ENCODE results near the gene ACOT7.
A peak's percentile ranks its signal among the peaks of the same experiment; 100 is the strongest.

Gene ACOT7

DNA sequence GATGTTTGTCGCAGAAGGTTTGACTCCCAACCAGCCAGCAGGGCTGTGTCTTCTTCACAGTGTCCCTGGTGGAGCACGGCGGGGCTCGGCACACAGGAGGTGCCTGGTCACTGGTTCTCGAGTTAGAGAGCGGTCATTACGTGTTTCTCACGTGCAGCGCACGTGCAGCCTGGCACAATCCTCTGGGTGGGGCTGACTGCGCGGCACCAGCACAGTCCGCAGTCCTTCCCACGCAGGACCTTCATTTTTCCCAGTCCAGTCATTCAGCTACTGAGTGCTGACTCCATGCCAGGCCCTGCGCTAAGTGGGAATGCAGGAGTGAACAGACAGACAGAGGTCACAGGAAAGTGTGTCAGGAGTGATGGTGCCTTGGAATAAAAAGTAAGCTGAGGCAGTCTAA lies 86.5 kb downstream of the ACOT7 start:
- DNase-seq: no peak

DNA sequence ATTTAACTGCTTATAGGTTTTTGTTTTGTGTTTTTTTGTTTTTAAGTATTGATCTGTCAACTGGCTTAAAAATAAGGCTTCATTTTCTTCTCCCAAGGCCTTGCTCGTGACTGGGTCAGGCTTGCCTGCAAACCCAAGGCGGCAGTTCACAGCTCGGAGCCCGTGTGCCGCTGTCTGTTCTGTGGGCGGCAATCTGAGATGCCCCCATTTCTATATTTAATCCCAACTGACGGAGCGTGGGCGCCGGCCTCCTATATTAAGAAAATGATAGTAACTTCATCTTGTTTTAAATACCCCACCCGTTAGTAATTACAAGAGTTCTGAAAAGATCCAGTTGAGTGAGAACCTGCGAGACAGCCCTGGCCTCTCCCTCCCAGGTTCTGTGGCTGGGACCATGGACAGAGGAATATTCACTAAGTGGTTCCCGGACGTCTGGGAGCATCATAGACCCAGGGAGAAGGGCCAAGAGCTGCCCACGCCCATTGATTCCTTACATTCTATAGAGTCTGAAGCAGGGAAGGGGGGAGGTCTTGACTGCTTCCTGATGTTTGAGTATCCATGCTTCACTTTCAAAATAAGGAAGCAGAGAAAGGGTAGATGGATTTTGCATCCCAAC lies 90.1 kb downstream of the ACOT7 start:
- no peak for DNase-seq

DNA sequence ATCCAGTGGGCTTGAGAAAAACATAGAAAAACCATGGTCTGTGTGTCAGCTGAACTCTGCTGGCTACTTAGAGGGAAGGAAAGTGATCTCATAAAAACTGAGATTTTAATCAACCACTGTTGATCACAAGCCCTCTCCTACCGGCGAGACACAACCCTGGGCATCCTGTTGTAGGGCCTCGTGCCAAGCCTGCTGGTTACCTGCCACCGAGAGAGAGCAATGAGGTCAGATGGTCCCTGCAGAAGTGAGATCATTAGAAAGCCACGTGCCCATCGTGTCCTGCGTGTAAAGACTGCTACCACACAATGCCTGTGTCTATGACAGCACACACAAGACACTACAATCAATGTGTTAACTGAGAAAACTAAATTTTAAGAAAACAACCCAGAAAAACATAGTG lies 91.0 kb downstream of the ACOT7 start:
- no peak for DNase-seq

DNA sequence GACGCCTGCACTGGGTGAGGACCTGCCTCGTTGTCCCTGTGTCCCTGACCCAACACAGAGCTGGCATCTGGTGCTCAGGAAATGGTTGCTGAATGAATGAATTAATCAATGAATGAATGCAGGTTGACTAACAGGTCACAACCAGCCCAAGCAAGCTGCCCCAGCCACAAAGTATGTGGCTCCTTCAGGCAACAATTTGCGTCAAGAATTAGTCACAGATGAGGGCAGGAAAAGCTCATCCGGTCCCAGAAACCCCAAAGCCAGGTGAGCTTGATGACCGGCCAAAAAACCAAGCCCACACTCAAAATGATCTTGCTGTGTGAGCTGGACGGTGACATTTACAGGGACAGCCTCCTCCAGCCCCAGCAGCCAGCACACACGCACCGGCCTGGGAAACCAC lies 92.0 kb downstream of the ACOT7 start:
- no peak for DNase-seq

DNA sequence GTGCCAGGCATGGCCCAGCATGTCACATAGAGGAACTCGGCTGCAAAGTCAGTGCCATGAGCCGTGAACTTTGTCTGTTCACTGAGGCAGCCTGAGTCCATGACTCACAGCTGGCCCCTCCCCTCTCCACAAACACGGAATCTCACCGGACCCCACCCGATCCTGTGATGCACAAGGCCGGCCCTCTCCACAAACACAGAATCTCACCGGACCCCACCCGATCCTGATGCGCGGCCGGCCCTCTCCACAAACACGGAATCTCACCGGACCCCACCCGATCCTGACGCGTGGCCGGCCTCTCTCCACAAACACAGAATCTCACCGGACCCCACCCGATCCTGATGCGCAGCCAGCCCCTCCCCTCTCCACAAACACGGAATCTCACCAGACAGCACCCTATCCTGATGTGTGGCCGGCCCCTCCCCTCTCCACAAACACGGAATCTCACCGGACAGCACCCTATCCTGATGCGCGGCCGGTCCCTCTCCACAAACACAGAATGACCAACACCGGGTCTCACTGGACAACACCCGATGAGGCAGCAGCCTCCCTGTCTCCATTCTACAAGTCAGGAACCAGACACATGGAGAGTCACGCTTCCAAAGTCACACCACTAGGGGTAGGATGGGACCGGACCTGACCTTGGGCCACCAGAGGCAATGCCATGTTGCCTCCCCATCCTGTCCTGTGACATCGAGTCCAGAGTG lies 93.1 kb downstream of the ACOT7 start:
- DNase-seq: no peak

DNA sequence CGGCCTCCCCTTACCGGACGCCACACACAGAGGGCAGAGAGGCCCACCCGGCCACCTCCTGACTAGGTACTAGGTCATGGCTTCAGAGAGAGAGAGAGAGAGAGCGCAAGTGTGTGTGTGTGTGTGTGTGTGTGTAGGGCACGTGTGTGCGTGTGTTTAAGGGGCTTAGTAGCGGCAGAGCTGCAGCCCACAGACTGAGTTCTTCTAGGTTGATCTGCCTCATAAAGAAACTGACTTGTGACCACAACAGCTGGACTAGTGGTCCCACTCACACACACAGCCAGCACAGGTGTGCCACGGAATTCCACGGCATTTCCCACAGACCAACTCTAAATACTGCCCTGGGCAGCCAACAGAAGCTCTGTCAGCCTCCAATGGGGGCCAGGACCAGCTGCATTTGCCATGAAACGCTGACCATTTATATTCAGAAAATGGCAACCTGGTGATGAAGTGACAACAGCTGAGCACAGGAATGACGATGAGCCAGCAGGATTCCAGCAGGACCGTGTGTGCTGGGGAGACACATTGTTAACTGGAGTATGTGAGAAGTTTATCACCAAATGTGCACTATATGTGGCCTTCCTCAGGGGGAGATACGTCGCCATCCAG lies 93.9 kb downstream of the ACOT7 start:
- no peak for DNase-seq

DNA sequence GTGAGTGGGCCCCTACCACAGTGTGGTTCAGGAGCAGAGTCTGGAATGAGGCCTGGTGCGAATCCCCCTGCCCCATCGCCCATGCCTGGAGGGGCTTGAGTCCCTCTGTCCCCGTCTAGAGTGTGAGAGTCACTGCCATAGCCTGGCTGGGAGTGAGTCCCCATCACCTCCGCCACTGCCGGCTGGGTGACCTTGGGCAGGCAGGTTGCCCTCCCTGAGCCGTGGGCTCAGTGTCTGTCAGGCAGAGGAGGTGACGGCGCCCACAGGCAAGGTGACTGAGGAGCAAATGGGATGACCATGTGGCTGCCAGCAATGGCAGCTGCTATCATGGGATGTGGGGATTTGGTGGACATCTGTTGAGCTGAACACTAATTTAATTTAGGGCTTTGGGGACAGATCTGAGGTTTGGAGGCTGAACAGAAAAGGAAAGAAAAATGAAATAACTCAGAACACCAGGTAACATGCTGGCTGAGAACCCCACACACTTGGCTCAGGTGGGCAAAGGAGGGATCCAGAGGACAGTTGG lies 94.6 kb downstream of the ACOT7 start:
- DNase-seq: no peak

DNA sequence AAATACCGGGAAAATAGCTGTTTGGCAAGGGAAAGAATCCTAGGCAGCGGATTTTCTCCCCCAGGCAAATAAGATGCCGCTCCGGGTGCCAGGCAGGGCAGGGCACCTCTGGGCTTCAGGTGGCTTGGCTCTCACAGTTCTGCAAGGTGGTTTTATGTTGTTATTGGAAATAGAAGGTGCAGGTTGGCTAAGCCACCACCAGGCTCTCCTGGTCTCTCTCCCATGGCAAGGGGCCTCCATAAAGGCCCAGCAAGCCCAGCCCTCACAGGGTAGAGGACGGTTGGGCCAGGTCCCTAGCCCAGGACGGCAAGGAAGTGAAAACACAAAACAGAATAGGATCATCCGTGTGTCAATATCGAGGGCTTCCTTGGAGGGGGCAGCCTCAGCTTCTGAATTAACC lies 95.0 kb downstream of the ACOT7 start:
- no peak for DNase-seq

DNA sequence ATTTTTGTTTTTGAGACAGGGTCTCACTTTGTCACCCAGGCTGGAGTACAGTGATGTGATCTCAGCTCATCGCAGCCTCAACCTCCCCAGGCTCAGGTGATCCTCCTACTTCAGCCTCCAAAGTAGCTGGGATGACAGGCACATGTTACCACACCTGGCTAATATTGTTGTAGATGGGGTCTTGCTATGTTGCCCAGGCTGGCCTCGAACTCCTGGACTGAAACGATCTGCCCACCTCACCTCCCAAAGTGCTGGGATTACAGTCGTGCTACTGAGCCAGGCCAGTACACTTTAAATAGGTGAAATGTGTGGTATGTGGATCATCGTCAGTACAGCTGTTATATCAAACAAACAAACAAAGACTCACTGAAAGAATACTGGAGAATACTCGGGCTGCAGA lies 97.7 kb downstream of the ACOT7 start:
- DNase-seq: no peak

DNA sequence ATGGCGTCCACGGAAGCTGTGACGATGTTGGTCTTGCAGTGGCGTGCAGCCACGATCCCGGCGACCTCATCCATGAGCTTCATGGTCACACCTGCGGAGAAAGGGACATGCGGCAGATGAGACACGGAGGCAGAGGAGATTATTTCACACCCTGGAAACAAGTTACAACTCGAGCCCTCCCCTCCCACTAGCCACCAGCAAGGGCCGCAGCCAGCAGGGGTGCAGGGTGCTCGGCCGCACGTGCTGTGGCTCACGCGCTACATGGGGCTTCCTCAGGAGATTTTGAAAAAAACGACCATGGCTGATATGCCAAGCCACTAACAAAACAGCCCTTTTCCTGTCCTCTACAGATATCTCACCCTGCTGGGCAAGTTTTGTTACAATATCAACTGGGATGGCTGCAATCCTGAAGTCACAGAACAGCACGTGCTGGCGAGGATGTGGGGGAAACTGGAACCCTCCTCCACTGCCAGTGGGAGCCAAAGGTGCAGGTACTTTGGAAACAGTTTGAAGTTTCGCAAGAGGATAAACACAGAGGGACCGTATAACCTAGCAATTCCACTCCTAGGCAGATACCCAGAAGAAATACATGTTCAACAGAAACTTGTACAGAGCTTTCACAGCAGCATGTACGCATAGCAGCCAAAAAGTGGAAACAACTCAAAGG lies 98.5 kb downstream of the ACOT7 start:
- no peak for DNase-seq

DNA sequence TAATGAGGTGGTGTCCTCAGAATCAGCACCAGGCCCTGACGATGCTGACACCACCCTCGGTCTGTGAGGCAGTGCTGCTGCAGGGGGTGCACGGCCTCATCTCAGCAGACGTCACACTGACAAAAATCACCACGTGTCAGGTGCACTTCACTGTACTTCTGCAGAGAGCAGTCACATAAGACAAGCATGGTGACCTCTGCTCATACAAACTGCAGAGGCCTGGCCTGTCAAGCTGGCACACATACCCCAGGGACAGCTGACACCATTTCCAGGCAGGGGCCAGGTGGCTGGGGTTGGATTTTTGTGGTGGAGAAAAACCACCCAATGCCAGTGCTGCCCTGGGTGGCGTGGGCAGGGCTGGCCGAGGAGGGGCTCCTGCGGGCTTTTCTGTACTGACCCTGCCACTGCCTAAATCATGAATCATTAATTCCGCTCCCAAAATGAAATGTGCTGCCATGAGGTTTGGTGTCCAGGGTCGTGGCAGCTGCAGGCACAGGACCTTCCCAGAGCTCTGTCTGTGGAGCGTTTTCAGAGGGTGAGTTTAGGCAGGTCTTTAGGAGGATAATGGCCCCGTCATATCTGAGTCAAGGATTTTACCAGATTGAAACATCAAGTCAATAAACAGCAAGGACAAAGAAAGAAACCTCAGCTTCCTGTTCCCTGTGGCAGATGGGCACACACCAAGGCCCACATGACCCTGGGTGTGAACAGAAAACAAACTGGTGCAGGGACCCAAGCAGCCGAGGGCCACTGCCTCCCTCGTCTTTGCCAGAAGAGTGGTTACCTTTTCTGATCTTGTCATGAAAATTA lies 99.3 kb downstream of the ACOT7 start:
- no peak for DNase-seq

DNA sequence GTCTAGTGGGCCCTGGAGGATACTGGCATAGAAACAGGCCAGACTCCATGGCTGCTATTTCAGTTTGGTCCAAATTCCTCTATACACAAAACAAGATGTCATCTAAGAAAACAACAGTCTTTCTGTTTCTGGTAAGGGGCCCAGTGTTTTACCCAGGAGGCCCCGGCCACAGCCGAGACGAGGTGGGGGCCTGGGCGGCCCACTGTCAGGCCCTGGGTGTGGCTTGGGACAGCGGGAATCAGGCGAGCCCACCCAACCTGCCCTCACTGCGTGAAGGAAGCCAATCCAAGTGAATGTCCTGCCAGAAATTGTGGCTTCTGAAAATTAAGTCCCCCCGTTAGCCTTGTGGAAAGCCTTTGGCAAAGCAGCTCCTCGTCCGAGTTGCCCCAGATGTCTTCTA lies 101.5 kb downstream of the ACOT7 start:
- no peak for DNase-seq

DNA sequence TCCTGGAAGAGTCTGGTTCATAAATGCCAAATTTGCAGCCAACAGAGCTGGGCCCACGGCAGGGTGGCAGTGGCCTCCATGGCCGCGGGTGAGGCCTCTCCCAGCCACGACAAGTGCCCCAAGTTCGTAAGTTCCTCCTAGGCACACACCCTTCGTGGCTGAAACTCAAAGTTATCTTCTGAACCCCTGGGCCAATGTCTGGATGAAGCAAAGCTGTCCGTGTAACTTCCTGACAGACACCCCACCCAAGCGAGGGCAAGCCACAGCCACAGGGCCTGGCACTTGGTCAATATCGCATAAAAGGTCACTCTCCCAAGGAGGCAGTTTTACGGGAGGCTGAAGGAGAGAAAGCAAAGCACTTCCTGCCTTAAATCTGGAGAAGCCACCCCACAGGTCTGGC lies 104.9 kb downstream of the ACOT7 start:
- no peak for DNase-seq

DNA sequence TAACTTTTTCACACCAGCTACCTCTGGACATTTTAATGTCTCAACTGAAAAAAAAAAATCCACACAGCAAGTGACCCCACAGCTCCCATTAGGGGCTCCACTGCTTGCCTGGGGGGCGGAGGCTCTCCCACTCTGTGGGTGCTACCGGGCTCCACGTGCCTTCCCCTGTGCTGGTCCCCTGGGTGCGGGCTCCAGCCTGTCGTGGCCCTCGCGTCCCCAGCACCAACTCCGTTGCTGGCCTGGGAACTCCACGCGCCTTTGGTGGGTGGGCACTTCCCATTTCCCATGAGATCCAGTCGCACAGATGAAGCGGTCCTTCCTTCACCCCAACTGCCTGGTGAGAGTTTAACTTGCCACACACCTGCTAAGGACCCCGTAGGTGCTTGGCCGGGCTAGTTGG lies 105.5 kb downstream of the ACOT7 start:
- no peak for DNase-seq

DNA sequence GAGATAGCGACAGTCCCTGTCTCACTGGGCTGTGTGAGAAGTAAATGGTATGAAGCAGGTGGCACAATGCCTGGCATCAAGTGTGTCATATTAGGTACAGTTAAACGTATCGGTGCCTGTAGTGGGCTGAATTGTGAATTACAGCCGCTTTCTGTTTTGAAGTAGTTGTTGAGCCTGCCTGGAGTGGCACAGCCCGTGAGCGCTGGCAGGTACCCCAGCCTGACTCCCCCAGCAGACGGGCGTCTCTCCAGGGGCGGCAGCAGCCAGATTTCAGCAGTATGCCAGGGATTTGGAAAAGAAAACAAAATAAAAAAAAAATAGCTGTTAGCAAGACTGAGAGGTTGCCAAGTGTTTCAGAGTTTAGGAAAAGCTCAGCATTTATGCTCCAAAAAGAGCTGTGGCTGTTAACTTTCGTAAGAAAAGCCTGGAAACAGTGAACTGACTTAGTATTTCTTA lies 106.1 kb downstream of the ACOT7 start:
- no peak for DNase-seq

DNA sequence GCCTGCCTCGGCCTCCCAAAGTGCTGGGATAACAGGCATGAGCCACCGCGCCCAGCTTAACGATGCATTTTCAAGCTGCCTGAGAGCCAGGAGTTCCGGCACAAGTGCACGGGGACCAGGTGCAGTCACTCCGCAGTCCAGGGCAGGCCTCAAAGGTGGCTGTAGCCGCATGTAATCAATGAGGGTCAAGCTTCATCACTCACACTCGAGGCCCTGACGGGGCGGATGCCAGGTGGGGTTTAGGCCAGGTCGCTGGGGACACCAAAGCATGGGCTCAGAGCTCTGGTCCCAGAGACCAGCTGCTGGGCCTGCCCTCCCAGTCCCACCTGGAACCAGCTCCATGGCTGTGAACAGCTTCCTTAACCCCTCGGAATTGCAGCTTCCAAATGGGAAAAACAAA lies 106.5 kb downstream of the ACOT7 start:
- no peak for DNase-seq

DNA sequence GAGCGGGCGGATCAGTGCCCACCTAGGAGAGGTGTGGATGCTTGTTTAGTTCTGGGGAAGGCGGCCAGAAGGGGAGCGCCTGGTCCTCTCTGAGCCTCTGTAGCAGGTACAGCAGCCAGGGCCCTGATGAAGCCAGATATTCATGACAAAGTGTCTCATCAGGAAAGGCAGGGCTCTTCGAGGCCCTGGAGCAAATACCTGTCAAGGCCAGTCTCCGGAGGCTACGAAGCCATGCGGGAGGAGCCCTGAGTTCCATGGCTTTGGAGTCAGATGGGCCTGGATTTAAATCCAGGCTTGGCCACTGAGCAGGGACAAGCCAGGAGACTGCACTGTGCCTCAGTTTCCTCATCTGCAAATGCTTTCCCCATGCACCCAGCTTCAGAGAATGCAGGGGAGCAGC lies 107.3 kb downstream of the ACOT7 start:
- no peak for DNase-seq

DNA sequence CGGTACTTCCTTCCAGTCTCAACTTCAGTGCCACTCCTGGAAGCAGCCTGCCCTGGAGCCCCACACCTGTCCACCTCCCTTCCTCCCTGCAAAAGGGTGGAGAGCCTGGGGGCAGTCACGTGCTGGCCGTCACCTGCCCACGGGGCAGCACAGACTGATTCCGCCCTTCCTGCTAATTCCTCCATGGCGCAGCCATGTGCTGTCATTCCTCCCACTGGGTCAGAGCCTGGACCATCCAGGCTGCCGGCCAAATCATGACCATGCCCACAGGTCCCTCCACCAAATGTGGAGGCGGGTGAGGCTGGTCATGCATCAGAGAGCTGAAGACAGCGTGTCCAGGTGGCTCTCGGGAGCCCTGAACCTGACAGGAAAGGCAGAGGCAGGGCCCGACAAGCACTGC lies 108.2 kb downstream of the ACOT7 start:
- no peak for DNase-seq

DNA sequence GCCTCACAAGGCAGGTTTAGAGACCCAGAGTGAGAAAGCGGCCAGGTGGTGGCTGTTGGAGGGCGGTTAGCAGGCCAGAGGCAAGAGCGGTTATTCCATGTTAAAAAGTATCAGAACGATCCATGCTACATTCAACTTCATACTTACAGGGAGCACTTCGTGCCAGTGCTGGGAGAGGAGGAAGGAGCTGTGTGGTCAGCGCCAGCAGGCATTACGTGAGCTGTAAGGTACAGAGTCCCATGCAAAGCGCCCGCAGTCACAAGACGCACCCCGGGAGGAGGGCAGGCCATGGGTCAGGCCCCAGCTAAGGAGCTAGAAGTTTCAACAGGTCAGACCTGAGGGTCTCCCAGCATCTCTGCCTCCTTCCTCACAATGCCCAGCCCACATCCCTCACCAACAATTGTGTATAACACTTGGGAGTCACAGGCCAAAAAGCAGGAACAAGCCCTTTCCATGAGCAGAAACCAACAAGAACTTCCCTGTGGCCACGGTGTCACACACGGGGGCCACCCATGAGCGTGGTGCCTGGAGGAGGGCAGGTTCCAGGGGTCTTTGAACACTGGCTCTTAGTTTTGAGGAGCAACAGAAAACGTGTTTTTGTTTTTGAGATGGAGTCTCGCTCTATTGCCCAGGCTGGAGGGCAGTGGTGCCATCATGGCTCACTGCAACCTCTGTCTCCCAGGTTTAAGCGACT lies 110.8 kb downstream of the ACOT7 start:
- no peak for DNase-seq

DNA sequence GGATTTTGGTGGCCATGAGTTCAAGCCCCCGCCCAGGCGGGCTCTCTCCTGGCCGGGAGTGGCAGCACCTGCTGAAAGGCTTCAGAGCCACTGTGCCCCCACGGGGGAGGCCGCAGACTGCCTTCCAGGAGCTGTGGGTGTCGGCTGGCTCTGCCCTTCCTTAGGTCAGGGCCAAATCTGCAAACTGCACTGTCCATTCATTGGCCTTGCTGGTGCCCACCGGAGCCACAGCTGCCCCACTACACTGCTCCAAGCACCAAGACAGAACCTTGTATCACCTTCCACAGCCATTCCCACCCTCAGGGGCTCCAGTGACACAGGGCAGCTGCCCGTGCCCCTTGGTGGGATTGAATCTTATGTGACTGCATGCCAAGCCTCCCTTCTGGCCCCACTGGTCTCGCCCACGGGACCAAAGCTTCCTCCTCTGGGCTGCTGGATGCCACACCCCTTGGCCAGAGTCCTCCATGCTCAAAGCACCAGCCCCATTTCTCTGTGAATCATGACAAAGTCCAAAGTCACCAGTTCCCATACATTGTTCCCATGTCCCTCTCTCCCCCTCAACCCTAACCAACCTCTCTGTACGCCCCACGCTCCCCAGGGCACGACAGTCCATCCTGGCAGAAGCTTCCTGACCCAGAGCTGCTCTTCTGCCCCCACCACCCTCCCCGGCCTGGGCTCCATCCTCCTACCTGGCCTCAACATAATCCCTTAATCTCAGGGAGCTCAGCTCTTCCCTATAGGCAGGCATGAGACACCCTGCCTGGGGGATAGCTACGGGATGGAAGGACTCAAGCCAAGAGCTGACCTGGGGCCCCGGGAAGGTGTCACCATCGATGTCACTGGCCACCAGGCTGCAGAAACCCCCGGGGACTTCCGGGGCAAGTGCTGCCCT lies 111.8 kb downstream of the ACOT7 start:
- DNase-seq: no peak

DNA sequence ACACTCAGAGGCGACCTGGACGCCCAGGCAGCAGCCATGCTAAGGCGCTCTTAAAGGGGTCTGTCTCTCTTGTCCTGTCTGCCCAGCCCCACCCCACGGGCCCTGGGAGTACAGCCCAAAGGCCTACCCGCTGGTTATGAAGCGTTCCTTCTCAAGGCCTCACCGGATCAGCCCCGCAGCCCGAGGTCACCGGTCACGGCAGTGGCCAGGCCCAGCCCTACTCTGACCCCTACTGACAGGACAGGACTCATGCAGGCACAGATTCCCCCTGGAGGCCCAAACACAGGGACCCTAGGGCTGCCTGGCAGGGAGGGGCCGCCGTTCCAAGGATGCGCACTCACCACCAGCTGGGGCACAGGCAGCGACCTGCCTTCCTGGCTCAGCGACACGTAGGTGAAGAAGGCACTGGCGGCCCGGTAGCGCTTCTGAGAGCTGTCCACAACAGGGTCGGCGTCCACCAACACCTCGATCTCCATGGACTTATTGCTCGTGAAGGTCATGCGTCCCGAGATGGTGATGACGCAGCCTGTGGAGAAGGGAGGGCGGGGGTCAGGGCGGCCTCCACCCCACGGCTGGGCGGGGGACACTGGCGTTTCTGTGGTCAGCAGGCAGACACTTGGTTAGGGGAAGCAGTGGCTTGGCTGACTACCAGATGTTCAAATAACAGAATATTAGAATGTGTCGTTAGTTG lies 112.7 kb downstream of the ACOT7 start:
- peak; percentile 3 for DNase-seq
